ENCODE measurements around the gene RPS15. TPM values are rescaled to one million over a fixed set of nuclear protein-coding genes. Genes with fewer than 3 reads are reported as not detected.

RPS15 gene
- total RNA-seq, 3 donors from 2014 or later = 748 to 897 (median 892) TPM

GRCh38 chr19:1482361-1483130, 44.4 kb downstream of the RPS15 start:
- intact Hi-C loops (cut with DNase I, micrococcal nuclease) = no loop called here
- TF ChIP-seq, protein P1, sequence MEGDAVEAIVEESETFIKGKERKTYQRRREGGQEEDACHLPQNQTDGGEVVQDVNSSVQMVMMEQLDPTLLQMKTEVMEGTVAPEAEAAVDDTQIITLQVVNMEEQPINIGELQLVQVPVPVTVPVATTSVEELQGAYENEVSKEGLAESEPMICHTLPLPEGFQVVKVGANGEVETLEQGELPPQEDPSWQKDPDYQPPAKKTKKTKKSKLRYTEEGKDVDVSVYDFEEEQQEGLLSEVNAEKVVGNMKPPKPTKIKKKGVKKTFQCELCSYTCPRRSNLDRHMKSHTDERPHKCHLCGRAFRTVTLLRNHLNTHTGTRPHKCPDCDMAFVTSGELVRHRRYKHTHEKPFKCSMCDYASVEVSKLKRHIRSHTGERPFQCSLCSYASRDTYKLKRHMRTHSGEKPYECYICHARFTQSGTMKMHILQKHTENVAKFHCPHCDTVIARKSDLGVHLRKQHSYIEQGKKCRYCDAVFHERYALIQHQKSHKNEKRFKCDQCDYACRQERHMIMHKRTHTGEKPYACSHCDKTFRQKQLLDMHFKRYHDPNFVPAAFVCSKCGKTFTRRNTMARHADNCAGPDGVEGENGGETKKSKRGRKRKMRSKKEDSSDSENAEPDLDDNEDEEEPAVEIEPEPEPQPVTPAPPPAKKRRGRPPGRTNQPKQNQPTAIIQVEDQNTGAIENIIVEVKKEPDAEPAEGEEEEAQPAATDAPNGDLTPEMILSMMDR (IDR thresholded peaks at IDR 0.05) = no peak
- no peaks in the 10 kb centered on the region for H3K36me3 ChIP-seq (ENCODE audit: low read depth)
- H3K9me3 ChIP-seq = no peaks in the 10 kb centered on the region
- DNase-seq (peak in 2 of 3 donors; percentile 25 to 46), ATAC-seq (no peak)
- H3K4me3 ChIP-seq = no peak overlapping the region
- H3K4me1 ChIP-seq (ENCODE audit: low read depth) = peaks cover 12% of the 10 kb centered on the region

GRCh38 chr19:1483131-1483978, 45.2 kb downstream of the RPS15 start:
- H3K9me3 ChIP-seq = no peaks in the 10 kb centered on the region
- DNase-seq (peak in 2 of 3 donors; percentile 32 to 51), ATAC-seq (no peak)
- peaks cover 3% of the 10 kb centered on the region for H3K4me1 ChIP-seq (ENCODE audit: low read depth)
- no peaks in the 10 kb centered on the region for H3K36me3 ChIP-seq (ENCODE audit: low read depth)
- H3K4me3 ChIP-seq = no peak overlapping the region
- TF ChIP-seq, protein P1 (IDR thresholded peaks at IDR 0.05) = no peak
- intact Hi-C loops (cut with DNase I, micrococcal nuclease) = no loop called here

DNA sequence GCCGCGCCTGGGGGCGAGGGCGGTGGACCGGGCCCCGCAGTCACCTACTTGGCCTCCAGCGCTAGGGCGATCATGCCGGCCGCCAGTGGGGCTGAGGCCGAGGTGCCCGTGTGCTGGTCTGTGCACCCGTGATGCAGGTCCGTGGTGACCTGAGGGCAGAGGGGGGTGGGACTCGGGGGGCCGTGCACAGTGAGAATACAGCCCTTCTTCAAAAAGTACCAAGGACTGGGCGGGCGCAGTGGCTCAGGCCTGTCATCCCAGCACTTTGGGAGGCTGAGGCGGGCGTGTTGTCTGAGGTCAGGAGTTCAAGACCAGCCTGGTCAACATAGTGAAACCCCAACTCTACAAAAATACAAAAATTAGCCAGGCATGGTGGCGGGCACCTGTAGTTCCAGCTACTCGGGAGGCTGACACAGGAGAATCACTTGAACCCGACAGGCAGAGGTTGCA, 45.8 kb downstream of the RPS15 start:
- no peaks in the 10 kb centered on the region for H3K36me3 ChIP-seq (ENCODE audit: low read depth)
- TF ChIP-seq, protein P1 (IDR thresholded peaks at IDR 0.05) = no peak
- no peak for ATAC-seq
- DNase-seq = peak in 1 of 3 donors; percentile 21
- H3K9me3 ChIP-seq = no peaks in the 10 kb centered on the region
- no peak overlapping the region for H3K4me3 ChIP-seq
- H3K4me1 ChIP-seq (ENCODE audit: low read depth) = no peaks in the 10 kb centered on the region
- intact Hi-C loops (cut with DNase I, micrococcal nuclease) = no loop called here

DNA sequence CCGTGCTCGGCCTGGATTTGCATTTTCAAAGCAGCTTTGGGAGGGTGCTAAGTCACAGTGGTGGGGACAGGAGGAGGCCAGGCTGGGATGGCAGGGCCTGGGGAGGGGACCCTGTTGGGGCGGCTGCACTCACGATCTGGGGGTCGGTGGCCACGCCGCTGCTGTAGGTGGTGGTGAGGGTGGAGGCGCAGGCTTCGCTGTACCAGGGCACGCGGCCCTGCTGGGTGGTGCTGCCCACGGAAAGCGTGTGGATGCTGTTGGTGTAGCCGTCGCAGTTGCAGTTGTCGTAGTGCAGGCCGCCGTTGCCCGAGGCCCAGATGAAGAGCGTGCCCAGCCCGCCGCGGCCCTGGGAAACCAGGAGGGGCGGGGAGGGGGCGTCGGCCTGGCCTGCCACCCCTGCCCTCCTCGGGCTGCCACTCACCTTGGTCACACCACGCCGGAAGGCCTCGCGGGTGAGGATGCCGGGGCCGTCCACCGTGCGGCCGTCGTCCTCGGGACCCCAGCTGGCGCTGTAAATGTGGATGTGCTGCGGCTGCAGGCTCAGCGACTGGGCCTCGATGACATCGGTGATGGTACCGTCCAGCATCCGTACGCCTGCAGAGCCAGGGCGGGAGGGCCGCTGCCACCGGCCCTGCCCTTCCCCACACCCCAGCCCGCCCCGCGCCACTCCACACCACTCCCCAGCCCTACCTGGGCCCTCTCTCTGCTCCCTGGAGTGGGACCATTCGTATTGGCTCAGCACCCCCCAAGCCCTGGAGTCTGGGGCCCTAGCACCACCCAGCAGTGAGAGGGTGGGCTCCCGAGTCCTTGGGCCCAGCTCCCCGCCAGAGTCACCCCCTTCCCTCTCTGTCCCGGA, 48.8 kb downstream of the RPS15 start:
- TF ChIP-seq, protein P1 (IDR thresholded peaks at IDR 0.05) = no peak
- intact Hi-C loops (cut with DNase I, micrococcal nuclease) = no loop called here

More for the DNA sequence above, 48.8 kb downstream of the RPS15 start:
- Histone ChIP-seq H3K4me3 (no peak overlapping the region), H3K4me1 (ENCODE audit: low read depth) (peaks cover 10% of the 10 kb centered on the region), H3K36me3 (ENCODE audit: low read depth) (no peaks in the 10 kb centered on the region), H3K9me3 (no peaks in the 10 kb centered on the region)
- ATAC-seq = no peak
- DNase-seq = peak in 1 of 3 donors; percentile 54
